ENCODE results near the gene KATNAL2. TPM values are rescaled to one million over a fixed set of nuclear protein-coding genes. Genes with fewer than 3 reads are reported as not detected.

KATNAL2 gene
- polyA plus RNA-seq, 1 donor (not counting 4 experiments of a cell fraction or from before 2014, with no cell fraction given), result 1.1 TPM

- no peaks in the 10 kb centered on the region for H3K9me1 ChIP-seq (ENCODE audit: control insufficient read depth, extremely low read depth, insufficient read depth, low read length)
- no peak overlapping the region for H3K4me3 ChIP-seq (ENCODE audit: control insufficient read depth in 2 of 3, extremely low read depth in 1 of 3, insufficient read depth in 2 of 3, low read depth in 1 of 3, low read length in 3 of 3)
- DNase-seq (ENCODE audit: low read depth, low spot score) (no peak), FAIRE-seq (no peak)
- no peaks in the 10 kb centered on the region for H3K27me3 ChIP-seq (ENCODE audit: control insufficient read depth, extremely low read depth, insufficient read depth, low read length)
- H3K9me3 ChIP-seq (ENCODE audit: control insufficient read depth, low read depth, low read length), result no peaks in the 10 kb centered on the region
- no peak for TF ChIP-seq CTCF (optimal IDR thresholded peaks at IDR 0.05 in 1 of 3, IDR thresholded peaks at IDR 0.05 in 1 of 3, conservative IDR thresholded peaks at IDR 0.05 in 1 of 3; ENCODE audit: extremely low read depth in 1 of 3, insufficient read depth in 2 of 3, low read length in 3 of 3)
- TF ChIP-seq EZH2 (IDR thresholded peaks at IDR 0.05; ENCODE audit: low read length), result no peak
- no peak overlapping the region for H3K4me2 ChIP-seq (ENCODE audit: control insufficient read depth, extremely low read depth, insufficient read depth, low read depth, low read length)
- no peak overlapping the region for H3K9ac ChIP-seq (ENCODE audit: control insufficient read depth, extremely low read depth, insufficient read depth, low read length)
- H3K27ac ChIP-seq (ENCODE audit: control insufficient read depth, insufficient read depth, low read length), result no peak overlapping the region
- H3K79me2 ChIP-seq (ENCODE audit: control insufficient read depth, insufficient read depth, low read length), result no peaks in the 10 kb centered on the region
- no peaks in the 10 kb centered on the region for H3K4me1 ChIP-seq (ENCODE audit: control insufficient read depth, extremely low read depth, insufficient read depth, low read length)
- peaks cover 10 to 14% of the 10 kb centered on the region in 2 experiments for H3K36me3 ChIP-seq (ENCODE audit: control insufficient read depth in 2 of 2, extremely low read depth in 1 of 2, insufficient read depth in 2 of 2, low read length in 2 of 2)
- no peaks in the 10 kb centered on the region for H4K20me1 ChIP-seq (ENCODE audit: control insufficient read depth, extremely low read depth, insufficient read depth, low read length)
- H2AFZ ChIP-seq (ENCODE audit: control insufficient read depth, low read length), result no peak overlapping the region
- dilution Hi-C loops (cut with MboI; ENCODE audit: extremely low pct_ligation_motif_present, low sequenced_read_pairs), result no loop called here
Measured at GRCh38 chr18:47113796-47114540, 196.6 kb downstream of the KATNAL2 start.

- no peak overlapping the region for H3K4me2 ChIP-seq (ENCODE audit: control insufficient read depth, extremely low read depth, insufficient read depth, low read depth, low read length)
- H3K9me1 ChIP-seq (ENCODE audit: control insufficient read depth, extremely low read depth, insufficient read depth, low read length), result no peaks in the 10 kb centered on the region
- FAIRE-seq (no peak), DNase-seq (ENCODE audit: low read depth, low spot score) (no peak)
- no peaks in the 10 kb centered on the region for H3K9me3 ChIP-seq (ENCODE audit: control insufficient read depth, low read depth, low read length)
- no peak overlapping the region for H3K27ac ChIP-seq (ENCODE audit: control insufficient read depth, insufficient read depth, low read length)
- no peaks in the 10 kb centered on the region for H3K27me3 ChIP-seq (ENCODE audit: control insufficient read depth, extremely low read depth, insufficient read depth, low read length)
- dilution Hi-C loops (cut with MboI; ENCODE audit: extremely low pct_ligation_motif_present, low sequenced_read_pairs), result loop anchor here (5.0 kb wide), 1 partner anchor 77 kb away; no protein-coding TSS in a partner anchor
- no peak overlapping the region for H3K4me3 ChIP-seq (ENCODE audit: control insufficient read depth in 2 of 3, extremely low read depth in 1 of 3, insufficient read depth in 2 of 3, low read depth in 1 of 3, low read length in 3 of 3)
- H4K20me1 ChIP-seq (ENCODE audit: control insufficient read depth, extremely low read depth, insufficient read depth, low read length), result no peaks in the 10 kb centered on the region
- no peaks in the 10 kb centered on the region for H3K4me1 ChIP-seq (ENCODE audit: control insufficient read depth, extremely low read depth, insufficient read depth, low read length)
- no peak for TF ChIP-seq CTCF (optimal IDR thresholded peaks at IDR 0.05 in 1 of 3, IDR thresholded peaks at IDR 0.05 in 1 of 3, conservative IDR thresholded peaks at IDR 0.05 in 1 of 3; ENCODE audit: extremely low read depth in 1 of 3, insufficient read depth in 2 of 3, low read length in 3 of 3)
- TF ChIP-seq EZH2 (IDR thresholded peaks at IDR 0.05; ENCODE audit: low read length), result no peak
- peaks cover 8 to 9% of the 10 kb centered on the region in 2 experiments for H3K36me3 ChIP-seq (ENCODE audit: control insufficient read depth in 2 of 2, extremely low read depth in 1 of 2, insufficient read depth in 2 of 2, low read length in 2 of 2)
- H3K9ac ChIP-seq (ENCODE audit: control insufficient read depth, extremely low read depth, insufficient read depth, low read length), result no peak overlapping the region
- no peaks in the 10 kb centered on the region for H3K79me2 ChIP-seq (ENCODE audit: control insufficient read depth, insufficient read depth, low read length)
- no peak overlapping the region for H2AFZ ChIP-seq (ENCODE audit: control insufficient read depth, low read length)
Measured at GRCh38 chr18:47115205-47115604, 197.8 kb downstream of the KATNAL2 start.
